ENCODE measurements around the gene KLHL36.

DNA sequence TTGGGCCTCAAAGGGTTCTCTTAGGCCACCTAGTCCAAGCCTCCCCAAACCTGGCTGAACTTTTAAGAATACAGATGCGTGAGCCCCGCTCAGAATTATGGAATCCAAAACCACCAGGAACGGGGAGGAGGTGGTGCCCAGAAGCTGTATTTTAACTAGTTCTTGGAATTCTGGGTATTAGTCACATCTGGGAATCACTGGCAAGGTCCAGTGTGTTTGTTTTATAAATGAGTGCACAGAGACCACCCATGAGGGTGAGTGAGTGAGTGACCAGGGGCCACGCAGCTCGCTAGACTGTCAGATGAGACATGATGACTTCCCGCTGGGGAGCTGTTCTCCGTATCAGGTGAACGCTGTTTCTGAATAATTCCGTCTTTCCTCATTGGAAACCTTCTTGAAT, 14.2 kb downstream of the KLHL36 start:
- TF ChIP-seq, protein P1, sequence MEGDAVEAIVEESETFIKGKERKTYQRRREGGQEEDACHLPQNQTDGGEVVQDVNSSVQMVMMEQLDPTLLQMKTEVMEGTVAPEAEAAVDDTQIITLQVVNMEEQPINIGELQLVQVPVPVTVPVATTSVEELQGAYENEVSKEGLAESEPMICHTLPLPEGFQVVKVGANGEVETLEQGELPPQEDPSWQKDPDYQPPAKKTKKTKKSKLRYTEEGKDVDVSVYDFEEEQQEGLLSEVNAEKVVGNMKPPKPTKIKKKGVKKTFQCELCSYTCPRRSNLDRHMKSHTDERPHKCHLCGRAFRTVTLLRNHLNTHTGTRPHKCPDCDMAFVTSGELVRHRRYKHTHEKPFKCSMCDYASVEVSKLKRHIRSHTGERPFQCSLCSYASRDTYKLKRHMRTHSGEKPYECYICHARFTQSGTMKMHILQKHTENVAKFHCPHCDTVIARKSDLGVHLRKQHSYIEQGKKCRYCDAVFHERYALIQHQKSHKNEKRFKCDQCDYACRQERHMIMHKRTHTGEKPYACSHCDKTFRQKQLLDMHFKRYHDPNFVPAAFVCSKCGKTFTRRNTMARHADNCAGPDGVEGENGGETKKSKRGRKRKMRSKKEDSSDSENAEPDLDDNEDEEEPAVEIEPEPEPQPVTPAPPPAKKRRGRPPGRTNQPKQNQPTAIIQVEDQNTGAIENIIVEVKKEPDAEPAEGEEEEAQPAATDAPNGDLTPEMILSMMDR (IDR thresholded peaks at IDR 0.05) = no peak
- no peak for TF ChIP-seq POLR2AphosphoS5 (IDR thresholded peaks at IDR 0.05)

Measured in sigmoid colon (tissue), 4 donors.